ENCODE results near the gene C16orf78. TPM values are rescaled to one million over a fixed set of nuclear protein-coding genes. Genes with fewer than 3 reads are reported as not detected.

Gene C16orf78
- total and polyA plus RNA-seq, 11 donors: not detected

GRCh38 chr16:49366669-49367068 is 6.9 kb upstream of the C16orf78 start:
- DNase-seq (no peak), ATAC-seq (no peak)
- Histone ChIP-seq H3K27ac (no peak overlapping the region), H3K4me3 (no peak overlapping the region), H3K36me3 (no peaks in the 10 kb centered on the region), H3K27me3 (no peaks in the 10 kb centered on the region), H3K9me3 (no peaks in the 10 kb centered on the region), H3K4me1 (peaks cover 0 to 4% (median 0%) of the 10 kb centered on the region in 12 donors)
- intact Hi-C loops (cut with DNase I): no loop called here
- TF ChIP-seq, protein P1, sequence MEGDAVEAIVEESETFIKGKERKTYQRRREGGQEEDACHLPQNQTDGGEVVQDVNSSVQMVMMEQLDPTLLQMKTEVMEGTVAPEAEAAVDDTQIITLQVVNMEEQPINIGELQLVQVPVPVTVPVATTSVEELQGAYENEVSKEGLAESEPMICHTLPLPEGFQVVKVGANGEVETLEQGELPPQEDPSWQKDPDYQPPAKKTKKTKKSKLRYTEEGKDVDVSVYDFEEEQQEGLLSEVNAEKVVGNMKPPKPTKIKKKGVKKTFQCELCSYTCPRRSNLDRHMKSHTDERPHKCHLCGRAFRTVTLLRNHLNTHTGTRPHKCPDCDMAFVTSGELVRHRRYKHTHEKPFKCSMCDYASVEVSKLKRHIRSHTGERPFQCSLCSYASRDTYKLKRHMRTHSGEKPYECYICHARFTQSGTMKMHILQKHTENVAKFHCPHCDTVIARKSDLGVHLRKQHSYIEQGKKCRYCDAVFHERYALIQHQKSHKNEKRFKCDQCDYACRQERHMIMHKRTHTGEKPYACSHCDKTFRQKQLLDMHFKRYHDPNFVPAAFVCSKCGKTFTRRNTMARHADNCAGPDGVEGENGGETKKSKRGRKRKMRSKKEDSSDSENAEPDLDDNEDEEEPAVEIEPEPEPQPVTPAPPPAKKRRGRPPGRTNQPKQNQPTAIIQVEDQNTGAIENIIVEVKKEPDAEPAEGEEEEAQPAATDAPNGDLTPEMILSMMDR (IDR thresholded peaks at IDR 0.05): no peak
- no peak for TF ChIP-seq POLR2A (IDR thresholded peaks at IDR 0.05)
- 68 to 75% (median 70%) methylated on average over 3 of the region's 3 CpGs for WGBS, 4 donors

GRCh38 chr16:49369651-49370611 is 3.7 kb upstream of the C16orf78 start:
- no peaks in the 10 kb centered on the region for H3K9me3 ChIP-seq
- TF ChIP-seq POLR2A (IDR thresholded peaks at IDR 0.05): no peak
- TF ChIP-seq, protein P1 (IDR thresholded peaks at IDR 0.05): no peak
- no peaks in the 10 kb centered on the region for H3K27me3 ChIP-seq
- H3K27ac ChIP-seq: no peak overlapping the region
- H3K36me3 ChIP-seq: no peaks in the 10 kb centered on the region
- H3K4me3 ChIP-seq: no peak overlapping the region
- 61 to 74% (median 68%) methylated on average over 3 of the region's 3 CpGs for WGBS, 4 donors
- peaks cover 0 to 4% (median 0%) of the 10 kb centered on the region in 12 donors for H3K4me1 ChIP-seq
- intact Hi-C loops (cut with DNase I): no loop called here
- ATAC-seq: no peak
- DNase-seq: no peak

GRCh38 chr16:49376206-49376605 is 2.6 kb downstream of the C16orf78 start:
- ATAC-seq: no peak
- intact Hi-C loops (cut with DNase I): no loop called here
- Histone ChIP-seq H3K36me3 (no peaks in the 10 kb centered on the region), H3K4me1 (no peaks in the 10 kb centered on the region), H3K4me3 (no peak overlapping the region), H3K9me3 (no peaks in the 10 kb centered on the region), H3K27ac (no peak overlapping the region), H3K27me3 (peaks cover 0 to 11% (median 0%) of the 10 kb centered on the region in 9 donors)
- WGBS, 4 donors: 87 to 96% (median 93%) methylated on average over 4 of the region's 4 CpGs
- TF ChIP-seq POLR2A (IDR thresholded peaks at IDR 0.05): no peak
- TF ChIP-seq, protein P1 (IDR thresholded peaks at IDR 0.05): no peak
- DNase-seq: no peak

GRCh38 chr16:49377196-49377755 is 3.7 kb downstream of the C16orf78 start:
- H3K4me1 ChIP-seq: no peaks in the 10 kb centered on the region
- 84 to 88% (median 86%) methylated on average over 7 of the region's 7 CpGs for WGBS, 4 donors

More at GRCh38 chr16:49377196-49377755, 3.7 kb downstream of the C16orf78 start:
- Histone ChIP-seq H3K9me3 (peaks cover 0 to under 1% (median 0%) of the 10 kb centered on the region in 12 donors), H3K36me3 (no peaks in the 10 kb centered on the region), H3K27me3 (peaks cover 0 to 11% (median 0%) of the 10 kb centered on the region in 9 donors), H3K4me3 (no peak overlapping the region), H3K27ac (no peak overlapping the region)
- intact Hi-C loops (cut with DNase I): no loop called here
- DNase-seq: no peak
- no peak for ATAC-seq
- no peak for TF ChIP-seq POLR2A (IDR thresholded peaks at IDR 0.05)
- TF ChIP-seq, protein P1 (IDR thresholded peaks at IDR 0.05): no peak

Measured in heart left ventricle (tissue), 16 donors.